Gastroesophageal sphincter (tissue), 4 donors: ENCODE data around the gene REM2. TPM values are rescaled to one million over a fixed set of nuclear protein-coding genes. Genes with fewer than 3 reads are reported as not detected.

Experiments used
- ATAC-seq: fragments of 150-250 bp; one replicate; pipeline ENCODE4 v1.9.1; 2016; ENCODE audit warnings: mild to moderate bottlenecking, moderate library complexity
- H3K27ac ChIP-seq, 4 donors: fragments of 200-600 bp; sonication (generic) in 3 of 4; 1 replicate in 3 of 4; 2 replicates in 1 of 4; pipeline ENCODE4 v1.5.1; 2016 to 2019
- H3K27me3 ChIP-seq: fragments of 200-600 bp; sonication (generic); one replicate; pipeline ENCODE4 v1.5.1; 2019
- H3K36me3 ChIP-seq, 2 donors: fragments of 200-600 bp; sonication (generic); one replicate each; pipeline ENCODE4 v1.5.1; 2019; ENCODE audit warnings: control low read depth in 1 of 2
- H3K4me1 ChIP-seq, 3 donors: fragments of 200-600 bp; sonication (generic); 1 replicate in 2 of 3; 2 replicates in 1 of 3; pipeline ENCODE4 v1.5.1; 2016 to 2019; ENCODE audit warnings: control low read depth in 2 of 3
- H3K4me3 ChIP-seq, 2 donors: fragments of 200-600 bp; sonication (generic); one replicate each; pipeline ENCODE4 v1.5.1; 2019; ENCODE audit warnings: mild to moderate bottlenecking in 1 of 2, moderate library complexity in 1 of 2
- H3K9me3 ChIP-seq, 3 donors: fragments of 200-600 bp; sonication (generic); one replicate each; pipeline ENCODE4 v1.5.1; 2017 to 2019; ENCODE audit warnings: control low read depth in 2 of 3
- EP300 ChIP-seq: sonication (generic); formaldehyde crosslinking; IDR thresholded peaks from one replicate; pipeline ENCODE4 v1.6.1; 2017; ENCODE audit warnings: antibody characterized with exemption, mild to moderate bottlenecking
- POLR2A ChIP-seq, 2 donors: fragments of 450-650 bp; IDR thresholded peaks; one replicate each; pipeline ENCODE4 v1.6.1; 2017; ENCODE audit warnings: antibody characterized with exemption in 2 of 2, mild to moderate bottlenecking in 2 of 2, moderate library complexity in 1 of 2
- POLR2AphosphoS5 ChIP-seq: sonication (generic); formaldehyde crosslinking; IDR thresholded peaks from one replicate; pipeline ENCODE4 v1.6.1; 2017; ENCODE audit warnings: antibody characterized with exemption
- WGBS, 2 donors: methylation state at CpG; one replicate each; pipeline ENCODE4 v1.1.5; 2018; ENCODE audit warnings: low coverage in 1 of 2; 5-methylcytosine and 5-hydroxymethylcytosine counted together
- total RNA-seq, 4 donors: library from RNA; depleted of rRNA; stranded (reverse); fragments of >200 nt; gene quantifications; one replicate each; pipeline ENCODE4 v1.1.0, GENCODE V29; 2016
- TF ChIP-seq, protein P1 (sequence below), 4 experiments: fragments of 200-600 bp in 2 of 4; fragments of 450-650 bp in 2 of 4; sonication (generic) in 1 of 4; IDR thresholded peaks; one replicate each; pipeline ENCODE4 v1.5.1; 2017 to 2019; ENCODE audit warnings: antibody characterized with exemption in 4 of 4, mild to moderate bottlenecking in 2 of 4, moderate library complexity in 2 of 4

REM2 gene
- total RNA-seq, 4 donors from 2014 or later: 0.20 to 0.93 (median 0.47) TPM

GRCh38 chr14:22887260-22887989 is 4.4 kb downstream of the REM2 start:
- peak; percentile 71 for ATAC-seq
- 19 to 26% methylated on average over 9 to 11 of the region's 11 CpGs for WGBS, 2 donors

GRCh38 chr14:22887990-22888378 is 5.0 kb downstream of the REM2 start:
- Histone ChIP-seq H3K36me3 (peaks cover 0 to 3% of the 10 kb centered on the region in 2 donors), H3K4me3 (no peak overlapping the region), H3K9me3 (no peaks in the 10 kb centered on the region), H3K27ac (no peak overlapping the region), H3K4me1 (peaks cover 0 to 30% (median 6%) of the 10 kb centered on the region in 3 donors), H3K27me3 (no peaks in the 10 kb centered on the region)
- ATAC-seq: no peak
- no peak for TF ChIP-seq POLR2A (IDR thresholded peaks at IDR 0.05)
- TF ChIP-seq, protein P1, sequence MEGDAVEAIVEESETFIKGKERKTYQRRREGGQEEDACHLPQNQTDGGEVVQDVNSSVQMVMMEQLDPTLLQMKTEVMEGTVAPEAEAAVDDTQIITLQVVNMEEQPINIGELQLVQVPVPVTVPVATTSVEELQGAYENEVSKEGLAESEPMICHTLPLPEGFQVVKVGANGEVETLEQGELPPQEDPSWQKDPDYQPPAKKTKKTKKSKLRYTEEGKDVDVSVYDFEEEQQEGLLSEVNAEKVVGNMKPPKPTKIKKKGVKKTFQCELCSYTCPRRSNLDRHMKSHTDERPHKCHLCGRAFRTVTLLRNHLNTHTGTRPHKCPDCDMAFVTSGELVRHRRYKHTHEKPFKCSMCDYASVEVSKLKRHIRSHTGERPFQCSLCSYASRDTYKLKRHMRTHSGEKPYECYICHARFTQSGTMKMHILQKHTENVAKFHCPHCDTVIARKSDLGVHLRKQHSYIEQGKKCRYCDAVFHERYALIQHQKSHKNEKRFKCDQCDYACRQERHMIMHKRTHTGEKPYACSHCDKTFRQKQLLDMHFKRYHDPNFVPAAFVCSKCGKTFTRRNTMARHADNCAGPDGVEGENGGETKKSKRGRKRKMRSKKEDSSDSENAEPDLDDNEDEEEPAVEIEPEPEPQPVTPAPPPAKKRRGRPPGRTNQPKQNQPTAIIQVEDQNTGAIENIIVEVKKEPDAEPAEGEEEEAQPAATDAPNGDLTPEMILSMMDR (IDR thresholded peaks at IDR 0.05): no peak
- TF ChIP-seq EP300: no peak
- no peak for TF ChIP-seq POLR2AphosphoS5
- WGBS, 2 donors: 100% methylated on average over 2 of the region's 5 CpGs; no CpG with 5 or more reads in 1 of the 2 donors

More at GRCh38 chr14:22887260-22887989, 4.4 kb downstream of the REM2 start:
- no peaks in the 10 kb centered on the region for H3K36me3 ChIP-seq
- no peaks in the 10 kb centered on the region for H3K9me3 ChIP-seq
- H3K4me3 ChIP-seq: peak overlapping the region; percentile 50 to 52
- H3K27me3 ChIP-seq: no peaks in the 10 kb centered on the region
- H3K4me1 ChIP-seq: peaks cover 0 to 36% (median 10%) of the 10 kb centered on the region in 3 donors
- H3K27ac ChIP-seq: peak overlapping the region in 3 of 4 donors; percentile 49 to 73 (median 56)
- TF ChIP-seq POLR2AphosphoS5: peak; percentile 11
- no peak for TF ChIP-seq EP300

DNA sequence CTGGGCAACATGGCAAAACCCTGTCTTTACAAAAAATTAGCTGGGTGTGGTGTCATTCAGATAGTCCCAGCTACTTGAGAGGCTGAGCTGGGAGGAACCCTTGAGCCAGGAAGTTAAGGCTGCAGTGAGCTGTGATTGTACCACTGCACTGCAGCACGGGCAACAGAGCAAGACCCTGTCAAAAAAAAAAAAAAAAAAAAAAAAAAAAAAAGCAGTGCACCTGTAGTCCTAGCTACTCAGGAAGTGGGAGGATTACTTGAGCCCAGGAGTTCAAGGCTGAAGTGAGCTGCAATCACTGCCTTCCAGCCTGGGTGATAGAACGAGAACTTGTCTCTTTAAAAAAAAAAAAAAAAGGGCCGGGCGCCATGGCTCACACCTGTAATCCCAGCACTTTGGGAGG is 5.6 kb downstream of the REM2 start:
- WGBS, 2 donors: 83% methylated on average over 2 of the region's 4 CpGs; no CpG with 5 or more reads in 1 of the 2 donors

DNA sequence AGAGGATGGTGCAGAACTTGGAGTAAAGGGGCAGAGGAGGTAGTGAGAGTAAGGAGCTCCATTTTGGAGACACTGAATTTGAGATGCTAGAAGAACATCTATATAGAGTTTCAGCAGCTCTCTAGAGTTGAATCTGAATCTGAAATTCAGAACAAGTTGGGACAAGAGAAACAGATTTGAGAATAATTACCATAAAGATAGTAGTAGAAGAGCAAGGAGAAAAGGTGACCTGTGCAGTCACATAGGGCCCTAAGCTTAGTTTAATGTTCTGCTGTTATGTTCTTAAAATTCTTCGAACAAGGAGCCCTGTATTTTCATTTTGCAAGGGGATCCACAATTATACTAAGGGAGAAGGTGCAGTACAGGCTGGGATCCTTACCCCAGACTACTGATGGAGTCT is 7.4 kb downstream of the REM2 start:
- TF ChIP-seq, protein P1 (IDR thresholded peaks at IDR 0.05): no peak
- TF ChIP-seq EP300 (no peak), POLR2AphosphoS5 (no peak), POLR2A (IDR thresholded peaks at IDR 0.05) (no peak)
- Histone ChIP-seq H3K27ac (no peak overlapping the region), H3K9me3 (no peaks in the 10 kb centered on the region), H3K4me3 (no peak overlapping the region), H3K27me3 (no peaks in the 10 kb centered on the region), H3K36me3 (peaks cover 0 to 9% of the 10 kb centered on the region in 2 donors), H3K4me1 (peaks cover 0 to 23% (median 6%) of the 10 kb centered on the region in 3 donors)
- ATAC-seq: no peak
- WGBS, 2 donors: 81% methylated on average over 1 of the region's 1 CpG; no CpG with 5 or more reads in 1 of the 2 donors

More for the DNA sequence above, 5.6 kb downstream of the REM2 start:
- H3K27me3 ChIP-seq: no peaks in the 10 kb centered on the region
- peaks cover 0 to 23% (median 6%) of the 10 kb centered on the region in 3 donors for H3K4me1 ChIP-seq
- H3K9me3 ChIP-seq: no peaks in the 10 kb centered on the region
- no peak for ATAC-seq
- no peak overlapping the region for H3K4me3 ChIP-seq
- H3K36me3 ChIP-seq: peaks cover 0 to 8% of the 10 kb centered on the region in 2 donors
- H3K27ac ChIP-seq: no peak overlapping the region
- TF ChIP-seq, protein P1 (IDR thresholded peaks at IDR 0.05): no peak
- TF ChIP-seq POLR2AphosphoS5 (no peak), POLR2A (IDR thresholded peaks at IDR 0.05) (no peak), EP300 (no peak)

GRCh38 chr14:22892488-22892887 is 9.5 kb downstream of the REM2 start:
- WGBS, 2 donors: 92% methylated on average over 4 of the region's 7 CpGs; no CpG with 5 or more reads in 1 of the 2 donors
- Histone ChIP-seq H3K4me3 (no peak overlapping the region), H3K27me3 (no peaks in the 10 kb centered on the region), H3K27ac (no peak overlapping the region), H3K4me1 (peaks cover 0 to 14% (median 4%) of the 10 kb centered on the region in 3 donors), H3K9me3 (no peaks in the 10 kb centered on the region), H3K36me3 (peaks cover 0 to 9% of the 10 kb centered on the region in 2 donors)
- ATAC-seq: no peak
- TF ChIP-seq, protein P1 (IDR thresholded peaks at IDR 0.05): no peak
- TF ChIP-seq POLR2A (IDR thresholded peaks at IDR 0.05) (no peak), EP300 (no peak), POLR2AphosphoS5 (no peak)
